T47D (cell line): ENCODE data around the gene REEP3.
"Not testable (repeated sequence)": the region's sequence is repeated elsewhere in the genome, so short reads cannot be mapped to it uniquely, and the experiment has no call there.

Experiments used
- DNase-seq, 2 experiments: peaks; one replicate each; pipeline versions ENCODE4 v3.0.0 to v3.0.0-alpha.2; 2011 to 2012; ENCODE audit warnings: low read depth in 1 of 2, low spot score in 1 of 2
- JUND ChIP-seq: IDR thresholded peaks from 2 replicates; pipeline ENCODE4 v1.6.1; 2012; ENCODE audit warnings: low read depth
- in situ Hi-C: cut with HindIII; loops from 2 replicates; pipeline ENCODE4 v1.10.0; 2016; ENCODE audit warnings: low sequenced_read_pairs, low pct_unique_long_range_greater_than_20kb

REEP3 gene

GRCh38 chr10:63494951-63495350 is 26.2 kb upstream of the REEP3 start:
- in situ Hi-C loops: no loop called here

DNA sequence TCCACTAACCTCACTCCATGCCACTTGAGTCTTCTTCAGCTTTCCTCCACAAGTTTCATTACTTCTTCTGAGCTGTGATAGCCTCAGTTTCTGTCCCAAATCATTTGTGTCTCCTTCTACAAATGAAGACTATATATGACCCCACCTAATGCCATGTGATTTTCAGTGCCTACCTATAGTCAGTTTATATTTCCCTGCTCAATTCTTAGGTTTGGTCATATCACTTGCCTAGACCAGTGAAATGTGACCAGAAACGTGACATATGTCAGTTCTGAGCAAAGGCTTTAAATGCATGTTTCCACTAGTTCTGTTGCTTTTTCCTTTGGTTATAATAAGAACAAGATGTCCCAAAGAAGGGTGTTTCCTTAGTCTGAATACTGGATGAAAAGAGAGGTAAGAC is 24.6 kb upstream of the REEP3 start:
- TF ChIP-seq JUND: no peak
- in situ Hi-C loops: no loop called here
- no peak for DNase-seq

More at GRCh38 chr10:63494951-63495350, 26.2 kb upstream of the REEP3 start:
- TF ChIP-seq JUND: no peak
- no peak for DNase-seq

DNA sequence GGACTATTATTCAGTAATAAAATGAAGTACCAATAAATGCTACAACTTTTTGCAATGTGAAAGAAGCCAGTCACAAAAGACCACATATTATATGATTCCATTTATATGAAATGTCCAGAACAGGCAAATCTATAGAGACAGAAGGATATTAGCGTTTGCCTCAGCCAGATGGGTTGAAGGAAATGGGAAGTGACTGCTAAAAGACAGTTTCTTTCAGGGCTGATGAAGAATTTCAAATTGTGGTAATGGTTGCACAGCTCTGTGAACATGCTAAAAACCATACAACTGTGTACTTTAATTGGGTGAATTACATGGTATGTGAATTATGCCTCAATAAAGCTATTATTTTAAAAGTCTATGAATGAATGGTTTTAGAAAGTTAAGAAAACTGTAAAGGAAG is 23.9 kb upstream of the REEP3 start:
- no peak for DNase-seq
- in situ Hi-C loops: no loop called here
- TF ChIP-seq JUND: no peak

DNA sequence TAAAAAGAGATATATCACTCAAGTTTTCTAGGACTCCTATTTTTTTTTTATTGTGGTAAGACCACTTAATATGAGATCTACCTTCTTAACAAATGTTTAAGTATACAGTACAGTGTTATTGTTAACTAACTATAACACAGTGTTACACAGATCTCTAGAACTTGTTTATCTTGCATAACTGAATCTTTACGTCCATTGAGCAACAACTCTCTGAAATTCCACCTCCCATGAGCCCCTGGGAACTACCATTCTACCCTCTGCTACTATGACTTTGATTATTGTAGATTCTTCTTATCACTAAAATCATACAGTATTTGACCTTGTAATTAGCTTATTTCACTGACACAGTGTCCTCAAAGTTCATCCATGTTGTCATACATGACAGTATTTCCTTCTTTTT is 22.5 kb upstream of the REEP3 start:
- no peak for TF ChIP-seq JUND
- no peak for DNase-seq
- in situ Hi-C loops: no loop called here

DNA sequence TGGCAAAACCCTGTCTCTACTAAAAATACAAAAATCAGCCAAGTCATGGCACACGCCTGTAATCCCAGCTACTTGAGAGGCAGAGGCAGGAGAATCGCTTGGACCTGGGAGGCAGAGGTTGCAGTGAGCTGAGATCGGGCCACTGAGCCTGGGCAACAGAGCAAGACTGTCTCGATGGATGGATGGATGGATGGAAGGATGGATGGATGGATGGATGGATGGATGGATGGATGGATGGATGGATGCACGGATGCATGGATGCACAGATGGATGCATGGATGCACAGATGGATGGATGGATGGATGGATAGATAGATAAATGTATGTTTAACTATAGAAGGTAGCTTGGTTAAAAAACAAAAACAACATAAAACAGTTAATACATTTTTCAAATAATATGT is 20.6 kb upstream of the REEP3 start:
- in situ Hi-C loops, DNase-seq: not testable (repeated sequence)

- no peak for DNase-seq
- in situ Hi-C loops: no loop called here
- no peak for TF ChIP-seq JUND
Observed at GRCh38 chr10:63501954-63502353, 19.2 kb upstream of the REEP3 start.

- DNase-seq: no peak
- in situ Hi-C loops: no loop called here
- TF ChIP-seq JUND: no peak
Observed at GRCh38 chr10:63502832-63503231, 18.4 kb upstream of the REEP3 start.

DNA sequence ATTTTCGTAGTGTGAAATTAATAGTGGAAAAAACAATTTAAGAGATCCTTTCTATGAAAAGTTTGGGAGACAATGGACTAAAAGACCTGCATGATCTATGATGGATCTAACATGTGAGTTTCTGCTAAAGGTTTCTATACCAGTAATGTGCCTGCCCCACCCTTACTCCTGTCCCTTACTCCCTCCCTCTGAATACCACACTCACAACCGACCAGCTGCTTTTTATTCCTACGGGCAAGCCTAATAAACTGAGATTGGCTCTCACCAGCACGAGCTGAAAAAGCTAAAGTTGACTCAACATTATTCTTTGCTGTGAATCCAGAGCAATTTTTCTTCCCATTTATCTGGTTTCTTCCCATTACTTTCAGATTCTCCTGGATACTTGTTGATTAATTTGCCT is 17.8 kb upstream of the REEP3 start:
- TF ChIP-seq JUND: no peak
- no peak for DNase-seq
- in situ Hi-C loops: no loop called here

DNA sequence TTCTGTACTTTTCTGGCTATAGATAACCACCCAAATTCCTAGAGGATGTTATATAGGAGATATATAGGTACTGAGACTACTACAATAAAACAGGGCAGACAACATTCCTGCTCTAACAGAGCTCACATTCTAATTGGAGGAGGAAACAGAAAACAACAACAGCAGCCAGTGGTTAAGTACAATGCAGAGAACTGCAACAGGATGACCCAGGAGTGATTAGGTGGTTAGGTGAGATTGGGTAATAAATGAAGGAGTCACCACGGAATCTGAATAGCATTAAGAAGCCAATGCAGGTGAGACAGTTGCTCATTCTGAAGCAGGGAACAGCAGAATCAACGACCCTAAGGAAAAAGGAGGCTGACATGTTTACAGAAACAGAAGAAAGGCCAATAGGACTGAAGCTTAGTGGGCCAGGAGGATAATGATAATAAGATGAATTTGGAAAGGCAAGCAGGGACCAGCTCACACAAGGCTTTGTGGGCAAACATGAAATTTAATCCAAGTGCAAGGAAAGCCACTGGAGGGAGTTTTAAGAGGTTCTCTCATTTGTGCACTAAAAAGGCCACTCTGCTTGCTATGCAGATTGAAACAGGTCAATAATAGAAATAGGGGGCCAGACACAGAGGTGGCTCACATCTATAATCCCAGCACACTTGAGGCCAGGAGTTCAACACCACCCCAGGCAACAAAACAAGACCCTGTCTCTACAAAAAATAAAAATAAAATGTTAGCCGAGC is 16.9 kb upstream of the REEP3 start:
- DNase-seq: peak; percentile 39 to 76
- TF ChIP-seq JUND: no peak
- in situ Hi-C loops: no loop called here

- DNase-seq: no peak
- no peak for TF ChIP-seq JUND
- in situ Hi-C loops: no loop called here
Observed at GRCh38 chr10:63505562-63505961, 15.6 kb upstream of the REEP3 start.

- no peak for TF ChIP-seq JUND
Observed at GRCh38 chr10:63506554-63506953, 14.6 kb upstream of the REEP3 start.

DNA sequence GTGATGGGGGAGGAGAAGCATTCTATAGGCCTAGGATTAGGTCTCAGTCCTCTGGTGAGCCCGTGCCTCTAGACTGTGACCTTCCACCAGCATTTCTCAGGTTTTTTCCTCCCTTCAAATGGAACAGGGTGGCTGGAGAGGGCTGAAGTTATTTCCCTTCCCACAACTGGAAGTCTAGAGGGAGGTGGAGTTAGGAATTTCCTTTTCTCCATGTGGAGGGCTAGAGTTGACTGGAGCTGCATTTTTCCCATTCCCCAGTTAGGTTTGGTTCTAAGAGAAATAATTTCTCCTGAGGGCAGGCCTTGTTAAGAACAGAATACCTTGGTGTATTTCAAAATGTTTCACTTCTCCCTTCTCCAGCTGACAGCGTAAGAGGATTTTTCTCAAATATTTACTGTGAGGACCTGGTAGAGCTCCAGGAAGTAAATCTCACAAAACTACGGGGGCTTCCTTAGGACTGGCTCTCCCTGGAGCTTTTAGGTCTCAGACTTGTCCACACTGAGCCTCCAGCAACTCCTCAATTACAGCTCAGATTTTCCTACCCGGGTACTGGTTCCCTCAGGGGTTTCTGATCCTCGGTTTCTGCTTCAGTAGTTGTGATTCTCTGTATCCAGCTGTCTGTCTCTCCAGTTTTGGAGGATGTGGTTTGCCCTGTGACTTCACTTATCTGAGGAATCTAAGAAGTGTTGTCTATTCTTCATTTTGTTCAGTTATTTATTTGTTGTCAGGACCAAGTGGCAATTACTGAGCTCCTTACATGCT is 6.0 kb upstream of the REEP3 start:
- no peak for TF ChIP-seq JUND
- in situ Hi-C loops: no loop called here
- DNase-seq: peak in 1 of 2 experiments; percentile 43

More at GRCh38 chr10:63506554-63506953, 14.6 kb upstream of the REEP3 start:
- in situ Hi-C loops: no loop called here
- no peak for DNase-seq

GRCh38 chr10:63516207-63516606 is 5.0 kb upstream of the REEP3 start:
- no peak for DNase-seq
- in situ Hi-C loops: no loop called here
- no peak for TF ChIP-seq JUND
